ENCODE results near the gene DZIP1. TPM values are rescaled to one million over a fixed set of nuclear protein-coding genes. Genes with fewer than 3 reads are reported as not detected.

DZIP1 gene
- total RNA-seq, 1 experiment from 2014 or later, result 0.17 TPM

DNA sequence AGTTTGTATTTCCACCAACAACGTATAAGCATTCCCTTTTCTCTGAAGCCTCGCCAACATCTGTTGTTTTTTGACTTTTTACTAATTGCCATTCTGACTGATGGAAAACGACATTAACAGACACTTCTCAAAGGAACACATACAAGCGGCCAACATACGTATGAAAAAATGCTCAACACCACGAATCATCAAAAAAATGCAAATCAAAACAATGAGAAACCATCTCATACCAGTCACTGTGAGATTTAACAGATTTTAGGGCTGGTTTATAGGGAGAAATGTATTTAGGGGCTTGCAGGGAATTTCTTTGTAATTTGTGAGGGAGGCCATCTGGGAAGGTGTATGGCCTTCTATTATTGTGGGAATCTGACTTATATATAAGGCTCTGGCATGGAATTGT, 2.8 kb upstream of the DZIP1 start:
- Histone ChIP-seq H3K4me3 (replicated peaks in 1 of 2; ENCODE audit: low read depth in 1 of 2, low read length in 2 of 2) (no peak overlapping the region), H3K79me2 (ENCODE audit: insufficient read depth, low read length) (no peaks in the 10 kb centered on the region), H3K4me1 (ENCODE audit: control insufficient read depth in 1 of 2, insufficient read depth in 2 of 2, low read length in 2 of 2) (no peaks in the 10 kb centered on the region), H3K9ac (ENCODE audit: low read length) (no peak overlapping the region), H2AFZ (ENCODE audit: low read depth, low read length, poor library complexity, severe bottlenecking) (no peak overlapping the region), H4K20me1 (ENCODE audit: insufficient read depth) (no peaks in the 10 kb centered on the region), H3K27ac (ENCODE audit: low read depth, low read length) (no peak overlapping the region), H3K9me2 (ENCODE audit: insufficient read depth) (no peaks in the 10 kb centered on the region), H3K36me3 (ENCODE audit: control insufficient read depth in 1 of 2, insufficient read depth in 2 of 2, low read length in 2 of 2) (no peaks in the 10 kb centered on the region), H3K4me2 (ENCODE audit: low read length) (no peak overlapping the region), H3K9me3 (ENCODE audit: control insufficient read depth in 1 of 2, insufficient read depth in 1 of 2, low read depth in 1 of 2, low read length in 2 of 2) (no peaks in the 10 kb centered on the region), H3K27me3 (ENCODE audit: insufficient read depth, low read length) (no peaks in the 10 kb centered on the region)
- DNase-seq (ENCODE audit: low read depth, low spot score) (no peak), ATAC-seq (no peak)
- BruUV-seq (replicated peaks), result no TSS peak
- intact Hi-C loops (cut with micrococcal nuclease), result no loop called here
- ChIA-PET POLR2A (no interaction called here), RAD21 (ENCODE audit: low non-redundant PET in 1 of 2, low total read pairs in 2 of 2, uncharacterized antibody in 2 of 2, unreplicated experiment in 2 of 2) (no interaction called here), CTCF (interaction anchor here (1.3 kb wide), 1 partner anchor 14 kb away, joined by 3 read pairs; no protein-coding TSS in a partner anchor)
- TF ChIP-seq CBX3 (IDR thresholded peaks at IDR 0.05; ENCODE audit: low read depth) (no peak), ZBTB33 (IDR thresholded peaks at IDR 0.05; ENCODE audit: extremely low read depth, insufficient replicate concordance, low read length) (no peak), POLR2A (IDR thresholded peaks at IDR 0.05; ENCODE audit: borderline replicate concordance, extremely low read depth, insufficient read depth, insufficient read length) (no peak), ELF1 (IDR thresholded peaks at IDR 0.05; ENCODE audit: borderline replicate concordance, low read depth) (no peak), ZFX (IDR thresholded peaks at IDR 0.05) (no peak), POLR2AphosphoS5 (IDR thresholded peaks at IDR 0.05; ENCODE audit: low read depth, low read length) (no peak), ZNF274 (IDR thresholded peaks at IDR 0.05; ENCODE audit: low read depth, low read length) (no peak), SRF (IDR thresholded peaks at IDR 0.05; ENCODE audit: low read depth) (no peak), EZH2 (IDR thresholded peaks at IDR 0.05) (no peak), EGR1 (IDR thresholded peaks at IDR 0.05; ENCODE audit: low read depth) (no peak), RAD21 (IDR thresholded peaks at IDR 0.05; ENCODE audit: low read depth) (no peak), JUND (IDR thresholded peaks at IDR 0.05) (no peak), SIN3A (IDR thresholded peaks at IDR 0.05; ENCODE audit: low read depth) (no peak), CTCF (IDR thresholded peaks at IDR 0.05 in 2 of 3, conservative IDR thresholded peaks at IDR 0.05 in 1 of 3; ENCODE audit: borderline replicate concordance in 1 of 3, insufficient read depth in 1 of 3, low read depth in 2 of 3, low read length in 2 of 3) (no peak), ATF3 (IDR thresholded peaks at IDR 0.05) (no peak), SP1 (IDR thresholded peaks at IDR 0.05; ENCODE audit: low read depth) (no peak), CEBPB (IDR thresholded peaks at IDR 0.05; ENCODE audit: low read depth) (no peak), FOSL1 (IDR thresholded peaks at IDR 0.05; ENCODE audit: low read depth) (no peak), TCF7L2 (IDR thresholded peaks at IDR 0.05; ENCODE audit: borderline replicate concordance, extremely low read depth, insufficient read depth, insufficient read length) (no peak)
- TF ChIP-seq, protein P1, sequence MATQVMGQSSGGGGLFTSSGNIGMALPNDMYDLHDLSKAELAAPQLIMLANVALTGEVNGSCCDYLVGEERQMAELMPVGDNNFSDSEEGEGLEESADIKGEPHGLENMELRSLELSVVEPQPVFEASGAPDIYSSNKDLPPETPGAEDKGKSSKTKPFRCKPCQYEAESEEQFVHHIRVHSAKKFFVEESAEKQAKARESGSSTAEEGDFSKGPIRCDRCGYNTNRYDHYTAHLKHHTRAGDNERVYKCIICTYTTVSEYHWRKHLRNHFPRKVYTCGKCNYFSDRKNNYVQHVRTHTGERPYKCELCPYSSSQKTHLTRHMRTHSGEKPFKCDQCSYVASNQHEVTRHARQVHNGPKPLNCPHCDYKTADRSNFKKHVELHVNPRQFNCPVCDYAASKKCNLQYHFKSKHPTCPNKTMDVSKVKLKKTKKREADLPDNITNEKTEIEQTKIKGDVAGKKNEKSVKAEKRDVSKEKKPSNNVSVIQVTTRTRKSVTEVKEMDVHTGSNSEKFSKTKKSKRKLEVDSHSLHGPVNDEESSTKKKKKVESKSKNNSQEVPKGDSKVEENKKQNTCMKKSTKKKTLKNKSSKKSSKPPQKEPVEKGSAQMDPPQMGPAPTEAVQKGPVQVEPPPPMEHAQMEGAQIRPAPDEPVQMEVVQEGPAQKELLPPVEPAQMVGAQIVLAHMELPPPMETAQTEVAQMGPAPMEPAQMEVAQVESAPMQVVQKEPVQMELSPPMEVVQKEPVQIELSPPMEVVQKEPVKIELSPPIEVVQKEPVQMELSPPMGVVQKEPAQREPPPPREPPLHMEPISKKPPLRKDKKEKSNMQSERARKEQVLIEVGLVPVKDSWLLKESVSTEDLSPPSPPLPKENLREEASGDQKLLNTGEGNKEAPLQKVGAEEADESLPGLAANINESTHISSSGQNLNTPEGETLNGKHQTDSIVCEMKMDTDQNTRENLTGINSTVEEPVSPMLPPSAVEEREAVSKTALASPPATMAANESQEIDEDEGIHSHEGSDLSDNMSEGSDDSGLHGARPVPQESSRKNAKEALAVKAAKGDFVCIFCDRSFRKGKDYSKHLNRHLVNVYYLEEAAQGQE (IDR thresholded peaks at IDR 0.05; ENCODE audit: low read depth), result no peak

Measured in HCT116 (cell line).